ENCODE measurements around the gene ARMC5.

DNA sequence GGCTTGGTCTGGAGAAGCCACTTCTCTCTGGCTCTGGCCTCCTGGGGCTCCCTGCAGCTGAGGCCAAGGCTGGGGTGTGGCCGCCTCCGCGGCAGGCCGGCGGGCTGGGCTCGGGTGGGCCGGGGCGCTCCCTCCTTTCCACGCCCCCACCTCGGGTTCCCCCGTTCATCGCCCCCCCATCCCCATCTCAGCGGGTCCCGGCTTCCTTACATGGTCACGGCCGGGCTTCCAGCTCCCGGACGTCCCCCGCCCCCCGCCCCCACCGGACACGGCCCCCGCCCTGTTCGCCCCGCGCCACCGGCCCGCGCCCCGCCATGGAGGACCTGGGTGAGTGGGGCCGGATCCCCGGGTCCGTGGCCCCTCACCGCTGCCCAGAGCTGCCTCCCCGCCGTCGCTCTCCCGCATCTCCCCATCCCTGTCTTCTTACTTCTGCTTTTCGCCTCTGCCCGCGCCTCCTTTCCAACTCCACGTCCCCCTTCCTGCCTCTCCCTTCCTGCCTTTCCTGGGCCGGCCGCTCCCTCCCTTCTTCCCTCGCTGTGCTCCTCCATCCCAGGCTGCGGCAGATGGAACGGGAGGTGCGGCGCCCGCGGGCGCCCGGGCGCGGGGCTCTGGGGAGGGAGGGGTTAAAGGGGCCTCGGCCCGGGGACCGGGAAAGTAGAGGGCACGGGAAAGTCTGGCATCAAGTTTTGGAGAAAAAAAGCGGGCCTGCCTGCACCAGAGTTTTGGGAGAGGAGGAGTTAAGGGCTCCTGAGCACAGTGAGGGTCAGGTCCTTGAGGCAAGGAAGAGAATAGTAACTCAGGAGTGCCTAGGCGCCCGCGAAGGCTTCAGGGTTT is 12.8 kb downstream of the ARMC5 start, which contains the start of gene TGFB1I1:
- TF ChIP-seq, protein P1, sequence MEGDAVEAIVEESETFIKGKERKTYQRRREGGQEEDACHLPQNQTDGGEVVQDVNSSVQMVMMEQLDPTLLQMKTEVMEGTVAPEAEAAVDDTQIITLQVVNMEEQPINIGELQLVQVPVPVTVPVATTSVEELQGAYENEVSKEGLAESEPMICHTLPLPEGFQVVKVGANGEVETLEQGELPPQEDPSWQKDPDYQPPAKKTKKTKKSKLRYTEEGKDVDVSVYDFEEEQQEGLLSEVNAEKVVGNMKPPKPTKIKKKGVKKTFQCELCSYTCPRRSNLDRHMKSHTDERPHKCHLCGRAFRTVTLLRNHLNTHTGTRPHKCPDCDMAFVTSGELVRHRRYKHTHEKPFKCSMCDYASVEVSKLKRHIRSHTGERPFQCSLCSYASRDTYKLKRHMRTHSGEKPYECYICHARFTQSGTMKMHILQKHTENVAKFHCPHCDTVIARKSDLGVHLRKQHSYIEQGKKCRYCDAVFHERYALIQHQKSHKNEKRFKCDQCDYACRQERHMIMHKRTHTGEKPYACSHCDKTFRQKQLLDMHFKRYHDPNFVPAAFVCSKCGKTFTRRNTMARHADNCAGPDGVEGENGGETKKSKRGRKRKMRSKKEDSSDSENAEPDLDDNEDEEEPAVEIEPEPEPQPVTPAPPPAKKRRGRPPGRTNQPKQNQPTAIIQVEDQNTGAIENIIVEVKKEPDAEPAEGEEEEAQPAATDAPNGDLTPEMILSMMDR (IDR thresholded peaks at IDR 0.05; ENCODE audit: low read length) = no peak
- TF ChIP-seq EZH2 (optimal IDR thresholded peaks at IDR 0.05; ENCODE audit: low read depth, low read length) = no peak
